ENCODE results near the gene SYNCRIP. TPM values are rescaled to one million over a fixed set of nuclear protein-coding genes. Genes with fewer than 3 reads are reported as not detected.
A peak's percentile ranks its signal among the peaks of the same experiment; 100 is the strongest.

SYNCRIP gene
- total RNA-seq, 1 experiment from 2014 or later, result 103 TPM

GRCh38 chr6:85643537-85644278 lies 1.0 kb upstream of the SYNCRIP start:
- peak overlapping the region; percentile 97 for H3K4me2 ChIP-seq
- ChIA-PET POLR2A (ENCODE audit: unreplicated experiment) (interaction anchor here (0.6 to 2.1 kb wide), 12 partner anchors 12 to 314 kb away, joined by 3 to 49 read pairs (median 8); no protein-coding TSS in a partner anchor), CTCF (interaction anchor here (0.7 to 1.5 kb wide), 2 partner anchors 14 to 34 kb away, joined by 20 to 21 read pairs; no protein-coding TSS in a partner anchor)
- peak overlapping the region; percentile 99 for H3K27ac ChIP-seq
- no peaks in the 10 kb centered on the region for H3K9me3 ChIP-seq (ENCODE audit: insufficient read depth, low read depth)
- H3K4me1 ChIP-seq (replicated peaks; ENCODE audit: insufficient read depth), result peaks cover 30% of the 10 kb centered on the region
- TF ChIP-seq CTCF (conservative IDR thresholded peaks at IDR 0.05), result no peak
- intact Hi-C loops (cut with micrococcal nuclease; ENCODE audit: unreplicated experiment), result loop anchor here (1.0 to 5.0 kb wide), 3 partner anchors 35 to 151 kb away; partner anchors contain the start of gene SNX14
- H2AFZ ChIP-seq, result peak overlapping the region; percentile 88
- H3K79me2 ChIP-seq (ENCODE audit: low read depth), result peaks cover 40% of the 10 kb centered on the region
- peaks cover 24% of the 10 kb centered on the region for H3K36me3 ChIP-seq (ENCODE audit: low read depth)
- H3K27me3 ChIP-seq (ENCODE audit: insufficient read depth, low read depth), result no peaks in the 10 kb centered on the region
- H4K20me1 ChIP-seq (ENCODE audit: insufficient read depth), result peaks cover 30% of the 10 kb centered on the region
- H3K9me2 ChIP-seq (ENCODE audit: insufficient read depth), result no peaks in the 10 kb centered on the region
- BruUV-seq (replicated peaks), result TSS peak; percentile 94
- peak overlapping the region; percentile 91 for H3K4me3 ChIP-seq
- peak; percentile 78 to 87 for DNase-seq
- H3F3A ChIP-seq (ENCODE audit: insufficient read depth, low read depth), result peaks cover 12% of the 10 kb centered on the region; the same call in 1 of the 2 replicates

GRCh38 chr6:85641897-85642773 lies 551 bp downstream of the SYNCRIP start:
- Histone ChIP-seq H3K4me2 (peak overlapping the region; percentile 97), H3K27me3 (ENCODE audit: insufficient read depth, low read depth) (no peaks in the 10 kb centered on the region), H3F3A (ENCODE audit: insufficient read depth, low read depth) (peaks cover 14% of the 10 kb centered on the region; the same call in 1 of the 2 replicates), H4K20me1 (ENCODE audit: insufficient read depth) (peaks cover 46% of the 10 kb centered on the region), H2AFZ (no peak overlapping the region), H3K36me3 (ENCODE audit: low read depth) (peaks cover 38% of the 10 kb centered on the region), H3K4me3 (peak overlapping the region; percentile 87), H3K79me2 (ENCODE audit: low read depth) (peaks cover 55% of the 10 kb centered on the region), H3K4me1 (replicated peaks; ENCODE audit: insufficient read depth) (peaks cover 30% of the 10 kb centered on the region), H3K9me2 (ENCODE audit: insufficient read depth) (no peaks in the 10 kb centered on the region), H3K27ac (peak overlapping the region; percentile 95), H3K9me3 (ENCODE audit: insufficient read depth, low read depth) (no peaks in the 10 kb centered on the region)
- DNase-seq, result peak in 1 of 2 experiments; percentile 31
- ChIA-PET CTCF (interaction anchor here (1.5 kb wide), 1 partner anchor 36 kb away, joined by 20 read pairs; no protein-coding TSS in a partner anchor), POLR2A (ENCODE audit: unreplicated experiment) (interaction anchor here (0.5 to 1.8 kb wide), 7 partner anchors 11 to 220 kb away, joined by 3 to 49 read pairs (median 4); no protein-coding TSS in a partner anchor)
- intact Hi-C loops (cut with micrococcal nuclease; ENCODE audit: unreplicated experiment), result loop anchor here (5.0 kb wide), 1 partner anchor 150 kb away; no protein-coding TSS in a partner anchor
- BruUV-seq (replicated peaks), result TSS peak; percentile 2
- no peak for TF ChIP-seq CTCF (conservative IDR thresholded peaks at IDR 0.05)
- no peak for TF ChIP-seq EZH2 (IDR thresholded peaks at IDR 0.05; ENCODE audit: low read depth)

- Histone ChIP-seq H3K4me3 (peak overlapping the region; percentile 87), H3K4me2 (peak overlapping the region; percentile 97), H3K4me1 (replicated peaks; ENCODE audit: insufficient read depth) (peaks cover 30% of the 10 kb centered on the region), H3F3A (ENCODE audit: insufficient read depth, low read depth) (peaks cover 17% of the 10 kb centered on the region; the same call in 1 of the 2 replicates), H3K9me2 (ENCODE audit: insufficient read depth) (no peaks in the 10 kb centered on the region), H3K36me3 (ENCODE audit: low read depth) (peaks cover 42% of the 10 kb centered on the region), H4K20me1 (ENCODE audit: insufficient read depth) (peaks cover 52% of the 10 kb centered on the region), H2AFZ (no peak overlapping the region), H3K27ac (peak overlapping the region; percentile 95), H3K9me3 (ENCODE audit: insufficient read depth, low read depth) (no peaks in the 10 kb centered on the region), H3K27me3 (ENCODE audit: insufficient read depth, low read depth) (no peaks in the 10 kb centered on the region), H3K79me2 (ENCODE audit: low read depth) (peaks cover 62% of the 10 kb centered on the region)
- TF ChIP-seq EZH2 (IDR thresholded peaks at IDR 0.05; ENCODE audit: low read depth) (no peak), CTCF (conservative IDR thresholded peaks at IDR 0.05) (no peak)
- ChIA-PET CTCF (no interaction called here), POLR2A (ENCODE audit: unreplicated experiment) (no interaction called here)
- DNase-seq, result peak in 1 of 2 experiments; percentile 4
- intact Hi-C loops (cut with micrococcal nuclease; ENCODE audit: unreplicated experiment), result loop anchor here (5.0 kb wide), 1 partner anchor 149 kb away; no protein-coding TSS in a partner anchor
- BruUV-seq (replicated peaks), result TSS peak; percentile 15
These were observed 1.2 kb downstream of the SYNCRIP start for GRCh38 chr6:85641522-85641896.
